ELR (cell line): Measurements from ENCODE around the gene S100A9.
"Not testable (repeated sequence)": the region's sequence is repeated elsewhere in the genome, so short reads cannot be mapped to it uniquely, and the experiment has no call there.

Experiments
- DNase-seq: peaks from one replicate; pipeline ENCODE4 v3.0.0-alpha.2; 2015; ENCODE audit warnings: low read depth

S100A9 gene

GRCh38 chr1:153357853-153358690 lies at the start of gene S100A9:
Gene S100A9 (plus strand): TSS chr1:153357854. CDS start chr1:153358284, 430 bp downstream.
- DNase-seq = no peak

- DNase-seq = no peak
Observed at GRCh38 chr1:153308540-153308939, 49.1 kb upstream of the S100A9 start.

GRCh38 chr1:153309441-153309840 lies 48.2 kb upstream of the S100A9 start:
- DNase-seq = no peak

GRCh38 chr1:153310526-153310925 lies 47.1 kb upstream of the S100A9 start:
- DNase-seq = no peak

GRCh38 chr1:153312570-153313186 lies 45.0 kb upstream of the S100A9 start, which contains the start of gene PGLYRP3:
Gene PGLYRP3 (minus strand): TSS chr1:153312952. CDS start chr1:153310665, 2,287 bp downstream.
- peak; percentile 8 for DNase-seq

- DNase-seq = no peak
Observed at GRCh38 chr1:153313288-153313687, 44.4 kb upstream of the S100A9 start.

GRCh38 chr1:153314388-153314787 lies 43.3 kb upstream of the S100A9 start:
- not testable (repeated sequence) for DNase-seq

GRCh38 chr1:153316013-153316412 lies 41.6 kb upstream of the S100A9 start:
- DNase-seq = not testable (repeated sequence)

- not testable (repeated sequence) for DNase-seq
Observed at GRCh38 chr1:153318145-153318544, 39.5 kb upstream of the S100A9 start.

GRCh38 chr1:153322568-153322967 lies 35.1 kb upstream of the S100A9 start:
- DNase-seq = no peak

- no peak for DNase-seq
Observed at GRCh38 chr1:153324912-153325311, 32.7 kb upstream of the S100A9 start.

- DNase-seq = no peak
Observed at GRCh38 chr1:153333902-153334301, 23.8 kb upstream of the S100A9 start.

- DNase-seq = no peak
Observed at GRCh38 chr1:153336650-153337049, 21.0 kb upstream of the S100A9 start.

GRCh38 chr1:153337980-153338853 lies 19.4 kb upstream of the S100A9 start:
- no peak for DNase-seq

GRCh38 chr1:153339802-153340201 lies 17.9 kb upstream of the S100A9 start:
- no peak for DNase-seq

- no peak for DNase-seq
Observed at GRCh38 chr1:153340356-153340755, 17.3 kb upstream of the S100A9 start.

- no peak for DNase-seq
Observed at GRCh38 chr1:153341431-153341934, 16.2 kb upstream of the S100A9 start.

GRCh38 chr1:153342178-153342577 lies 15.5 kb upstream of the S100A9 start:
- no peak for DNase-seq

- DNase-seq = no peak
Observed at GRCh38 chr1:153343040-153343681, 14.5 kb upstream of the S100A9 start.

- no peak for DNase-seq
Observed at GRCh38 chr1:153343811-153344717, 13.6 kb upstream of the S100A9 start.

- DNase-seq = no peak
Observed at GRCh38 chr1:153344718-153345025, 13.0 kb upstream of the S100A9 start.
